H1 (cell line): ENCODE measurements around the gene DPH1. TPM values are rescaled to one million over a fixed set of nuclear protein-coding genes. Genes with fewer than 3 reads are reported as not detected.

ENCODE experiments used
- NRF1 ChIP-seq: IDR thresholded peaks from 2 replicates; pipeline ENCODE4 v1.6.1; 2011; ENCODE audit warnings: mild to moderate bottlenecking, low read depth, low read length, improper control_type of control experiment
- polyA plus RNA-seq, 7 experiments: library from polyadenylated mRNA; depleted of rRNA in 3 of 7; stranded (reverse) in 5 of 7; unstranded in 2 of 7; fragments of >200 nt in 5 of 7; fragments of 200-250 nt in 2 of 7; gene quantifications; 1 replicate in 5 of 7; 2 replicates in 1 of 7; 4 replicates in 1 of 7; pipeline versions ENCODE4 v1.2.1 to v1.2.3, GENCODE V29; 2011 to 2013; ENCODE audit warnings: missing spikeins in 2 of 7, mixed read lengths in 2 of 7
- total RNA-seq: library from RNA; stranded (reverse); fragmentation: NEBNext Ultra II Directional; extraction: Animal tissue kit (Norgen Biotek cat#: 25700); gene quantifications from 2 replicates; pipeline ENCODE4 v1.2.1, GENCODE V29; 2021

DPH1 gene
- total and polyA plus RNA-seq, 2 of the 8 experiments (the other 6 are each of a cell fraction or from before 2014, with no cell fraction given), result 24.9 to 30.0 TPM

GRCh38 chr17:2033153-2033552 is 3.2 kb downstream of the DPH1 start (continued):
- no peak for TF ChIP-seq NRF1
